DMS53 (cell line): Measurements from ENCODE around the gene OPCML.

Source experiments
- DNase-seq: peaks from one replicate; lab custom pipeline; 2025; lab: John Stamatoyannopoulos, UW

The OPCML gene

GRCh38 chr11:133503236-133503635, 29.1 kb downstream of the OPCML start:
- no peak for DNase-seq

DNA sequence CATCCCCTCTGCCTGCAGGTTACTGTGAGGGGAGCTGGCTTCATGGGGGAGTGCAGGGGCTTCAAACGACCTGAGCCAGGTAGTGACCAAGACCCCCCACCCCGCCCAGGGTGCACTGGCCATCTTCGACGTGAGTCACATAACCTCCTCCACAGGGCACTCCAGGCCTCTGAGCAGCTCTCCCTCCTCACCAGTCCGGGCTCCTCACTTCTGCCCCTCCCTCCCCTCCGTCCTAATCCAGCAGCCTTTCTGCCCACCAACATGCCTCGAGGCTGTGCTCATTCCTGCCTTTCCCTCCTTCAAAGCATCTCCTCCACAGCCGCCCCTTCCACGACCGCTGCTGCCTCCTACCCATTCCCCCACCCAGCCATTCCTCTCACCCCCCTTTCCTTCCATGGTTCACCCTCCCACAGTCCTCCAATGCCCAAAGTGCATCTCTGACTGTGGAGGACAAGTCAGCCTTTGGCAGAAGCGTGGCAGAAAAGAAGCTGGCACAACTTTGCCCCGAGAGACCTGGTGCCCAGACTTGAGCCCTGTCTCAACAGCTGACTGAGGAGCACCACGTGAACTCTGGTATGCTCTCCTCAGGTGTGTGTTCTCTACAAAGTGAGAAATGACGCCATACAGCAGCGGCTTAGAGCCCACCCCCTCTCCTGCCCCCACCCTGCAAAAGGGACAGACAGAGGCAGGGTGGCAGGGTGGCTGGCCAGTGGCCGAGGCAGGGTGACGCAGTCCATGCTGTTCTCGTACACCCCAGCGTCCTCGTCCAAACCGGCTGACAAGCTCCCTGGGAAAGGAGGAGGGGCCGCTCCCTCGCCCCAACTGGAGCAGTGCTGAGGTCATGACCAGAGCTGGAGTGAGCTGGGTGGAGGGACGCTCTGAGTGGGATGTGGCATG, 30.4 kb downstream of the OPCML start:
- no peak for DNase-seq

DNA sequence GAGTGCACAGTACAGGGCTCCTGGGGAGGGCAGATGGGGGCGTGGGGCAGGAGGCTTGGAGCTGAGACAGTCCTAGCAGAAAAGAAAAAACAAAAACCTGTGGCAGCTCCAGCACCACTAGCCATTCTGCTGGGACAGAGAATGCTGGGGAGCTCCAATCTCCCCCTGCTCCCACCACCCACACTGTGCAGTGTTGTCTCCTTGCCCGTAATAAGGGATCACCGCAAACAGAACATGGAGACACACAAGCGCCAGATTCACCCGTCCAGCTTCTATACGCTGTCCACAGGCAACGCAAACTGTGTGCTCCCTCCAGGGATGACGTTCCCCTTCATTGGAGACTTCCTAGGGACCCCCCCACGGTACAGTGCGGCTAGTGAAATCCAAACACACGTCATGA, 31.4 kb downstream of the OPCML start:
- DNase-seq: no peak

- no peak for DNase-seq
These were observed 31.9 kb downstream of the OPCML start for GRCh38 chr11:133500435-133500834.

DNA sequence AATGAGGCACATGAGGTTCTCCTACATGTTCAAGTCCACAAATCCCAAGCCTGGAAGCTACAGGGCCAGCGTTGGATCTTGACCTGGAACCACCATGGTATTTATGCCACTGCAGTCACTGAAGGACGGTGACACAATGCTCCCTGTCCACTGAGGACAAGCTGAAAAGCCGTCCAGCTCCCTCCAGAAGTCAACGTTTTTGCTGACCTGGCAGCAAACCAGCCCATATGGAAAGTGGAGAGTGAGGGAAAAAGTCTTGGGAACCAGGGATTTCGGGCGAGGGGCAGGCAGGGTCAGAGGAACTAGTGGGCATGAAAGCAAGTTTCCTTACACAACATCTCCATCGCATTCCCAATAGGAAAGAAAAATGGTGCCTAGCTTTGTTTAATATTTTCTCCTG, 33.3 kb downstream of the OPCML start:
- DNase-seq: no peak

DNA sequence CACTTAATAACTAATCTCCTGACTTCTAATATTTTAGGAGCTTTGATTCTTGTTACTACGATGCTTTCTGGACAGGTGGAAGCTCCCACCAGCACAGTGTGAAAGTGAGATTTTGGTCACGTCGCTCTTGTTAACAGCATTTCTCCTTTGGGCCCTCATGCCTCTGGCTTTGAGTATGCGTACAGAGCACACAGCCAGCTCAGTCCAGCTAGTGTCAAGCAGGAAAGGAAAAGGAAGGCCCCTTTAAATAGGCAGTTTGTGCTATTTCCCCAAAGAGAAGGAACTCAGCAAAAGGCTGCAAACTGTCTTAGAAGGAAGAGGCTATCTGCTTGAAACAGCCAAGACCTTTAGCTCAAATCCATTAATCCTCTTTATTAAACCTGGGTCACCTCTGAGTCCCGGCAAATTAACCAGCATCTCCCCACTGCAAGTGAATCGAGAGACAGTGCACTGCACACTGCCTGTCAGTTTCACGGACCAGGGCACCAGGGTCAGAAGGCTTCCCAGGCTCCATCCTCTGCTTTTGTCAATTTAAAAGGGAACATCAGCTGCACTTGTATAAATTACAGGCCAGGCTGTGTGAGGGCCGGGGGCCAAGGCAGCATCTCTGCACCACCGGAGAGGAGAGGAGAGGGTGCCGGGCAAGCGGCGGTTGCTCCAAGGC, 34.7 kb downstream of the OPCML start:
- no peak for DNase-seq

DNA sequence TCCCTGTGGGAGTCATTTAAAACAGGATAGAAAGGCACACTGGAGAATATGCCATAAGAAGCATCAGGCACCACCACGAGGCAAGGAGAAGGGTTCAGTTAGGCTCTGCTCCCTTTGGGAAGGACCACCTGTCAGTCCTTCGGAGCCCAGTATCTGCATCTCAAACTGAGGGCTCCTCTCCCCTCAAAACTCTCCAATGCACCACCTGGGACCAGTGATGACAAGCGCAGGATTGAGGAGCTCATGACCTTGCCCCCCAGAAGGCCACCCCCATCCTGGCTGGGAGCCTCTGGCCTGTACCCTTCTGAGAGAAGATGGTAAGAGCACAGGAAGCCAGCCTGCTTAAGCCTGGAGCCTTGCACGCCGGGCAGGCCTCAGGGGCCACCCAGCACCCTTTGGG, 39.4 kb downstream of the OPCML start:
- no peak for DNase-seq

- no peak for DNase-seq
These were observed 40.5 kb downstream of the OPCML start for GRCh38 chr11:133491680-133492383.

GRCh38 chr11:133480722-133481121, 51.6 kb downstream of the OPCML start:
- no peak for DNase-seq

- no peak for DNase-seq
These were observed 53.1 kb downstream of the OPCML start for GRCh38 chr11:133479209-133479608.

DNA sequence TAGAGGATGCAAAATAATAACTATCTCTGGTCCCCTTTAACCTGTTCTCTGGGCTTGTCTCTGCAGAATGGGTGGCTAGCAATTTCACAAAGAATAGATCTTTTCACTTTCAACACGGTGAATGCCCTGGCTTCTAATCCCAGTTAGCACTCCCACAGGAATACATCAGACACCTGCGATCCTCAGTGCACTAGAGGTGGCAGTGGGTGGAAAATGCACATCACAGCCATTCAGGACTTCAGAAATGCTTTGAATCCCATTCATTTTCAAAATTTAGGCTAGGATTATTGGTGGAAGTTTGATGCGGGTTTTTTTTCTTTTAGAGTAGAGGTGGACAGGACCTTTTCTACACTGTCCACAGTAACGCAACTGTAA, 55.1 kb downstream of the OPCML start:
- DNase-seq: no peak

DNA sequence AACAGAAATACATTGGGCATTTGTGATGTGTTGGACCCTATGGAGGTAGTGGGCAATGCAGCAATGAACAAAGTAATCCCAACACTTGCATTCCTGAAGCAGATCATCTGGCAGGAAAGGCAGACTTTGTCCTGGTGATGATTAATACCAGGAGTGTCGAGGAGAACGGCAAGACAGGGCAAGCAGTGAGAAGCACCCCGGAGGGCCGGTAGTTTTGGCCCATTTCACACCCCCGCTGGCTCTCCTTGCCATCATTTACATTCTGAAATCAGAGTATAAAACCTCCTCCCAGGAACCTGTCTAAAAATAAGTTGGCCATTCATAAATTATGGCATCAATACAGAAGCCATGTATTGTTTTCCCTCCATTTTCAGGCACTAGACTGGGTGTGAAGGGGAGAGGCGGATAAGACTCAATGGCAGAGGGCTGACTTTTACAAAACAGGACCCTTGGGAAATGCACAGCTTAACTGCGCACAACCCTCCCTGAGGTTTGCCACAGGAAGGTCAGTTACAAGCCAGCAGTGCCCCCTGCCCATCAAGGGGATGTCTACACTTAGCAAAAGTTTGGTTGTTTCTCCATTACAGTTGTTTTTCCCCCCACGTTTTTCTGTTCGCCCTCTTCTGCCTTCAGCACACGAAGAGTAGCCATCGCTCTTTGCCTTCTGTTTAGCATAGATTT, 55.6 kb downstream of the OPCML start:
- DNase-seq: no peak

DNA sequence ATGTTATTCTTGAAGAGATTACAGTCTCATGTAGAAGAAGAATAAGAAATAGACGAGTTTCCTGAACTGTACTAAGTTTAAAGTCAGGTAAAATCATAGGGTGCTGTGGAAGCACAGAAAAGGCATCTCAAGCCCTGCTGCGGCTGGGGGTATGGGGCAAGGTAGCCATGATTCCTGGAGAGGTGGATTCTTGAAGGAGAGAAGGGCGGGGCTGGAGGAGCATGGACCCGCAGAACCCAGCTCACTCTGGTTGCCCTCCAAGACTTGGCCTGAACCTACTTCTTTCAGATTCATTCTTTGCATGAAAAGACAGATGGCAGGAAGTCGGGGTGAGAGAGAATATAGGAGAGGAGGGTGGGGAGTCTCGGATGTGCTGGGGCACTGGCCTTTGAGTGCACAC, 57.8 kb downstream of the OPCML start:
- DNase-seq: no peak

- no peak for DNase-seq
These were observed 64.6 kb downstream of the OPCML start for GRCh38 chr11:133467686-133468085.

DNA sequence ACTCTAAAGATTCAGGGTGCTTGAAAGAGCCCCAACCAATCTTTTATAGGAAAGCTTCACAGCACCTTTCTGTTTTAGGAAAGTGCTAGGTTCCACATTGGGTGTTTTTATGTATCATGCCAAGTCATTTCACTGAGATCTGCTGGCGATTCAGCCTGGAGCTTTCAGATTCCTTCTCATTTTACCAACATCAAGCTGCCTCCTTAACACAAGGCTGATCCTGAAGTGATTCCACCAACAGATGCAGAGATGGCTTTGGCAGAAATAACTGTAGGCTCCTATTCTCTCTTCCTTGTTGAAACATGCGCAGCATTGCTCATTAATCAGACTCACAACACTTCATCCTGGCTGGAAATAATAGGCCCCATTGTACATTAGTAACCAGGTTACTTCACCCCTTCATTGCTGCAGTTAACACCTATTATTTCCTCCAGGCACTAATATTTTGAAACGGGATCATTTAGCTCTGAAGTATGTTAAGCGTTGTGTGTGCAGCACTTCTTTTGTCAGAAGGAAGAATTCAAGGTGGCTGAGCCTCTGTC, 89.0 kb downstream of the OPCML start:
- DNase-seq: no peak

- no peak for DNase-seq
These were observed 90.2 kb downstream of the OPCML start for GRCh38 chr11:133441964-133442660.

DNA sequence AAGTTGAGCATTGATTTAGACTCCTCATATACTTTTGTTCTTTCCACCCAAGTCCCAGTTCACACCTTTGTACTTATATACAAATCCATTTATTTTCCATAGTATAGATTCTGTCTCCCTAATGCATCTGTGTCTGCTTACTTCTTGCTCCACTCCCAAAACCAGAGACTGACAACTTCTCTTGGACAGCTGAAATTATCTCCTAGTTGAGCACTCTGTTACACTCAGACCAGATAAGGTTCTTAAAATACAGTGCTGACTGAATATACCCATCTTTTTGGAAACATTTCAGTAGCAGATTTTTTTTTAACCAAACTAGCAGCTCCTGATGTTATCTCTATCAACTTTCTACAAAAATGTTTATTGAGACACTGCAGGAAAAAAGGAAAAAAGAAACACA, 106.3 kb downstream of the OPCML start:
- no peak for DNase-seq

- DNase-seq: no peak
These were observed 107.1 kb downstream of the OPCML start for GRCh38 chr11:133425245-133425644.

GRCh38 chr11:133418218-133418617, 114.1 kb downstream of the OPCML start:
- no peak for DNase-seq

GRCh38 chr11:133414506-133414905, 117.8 kb downstream of the OPCML start:
- no peak for DNase-seq

DNA sequence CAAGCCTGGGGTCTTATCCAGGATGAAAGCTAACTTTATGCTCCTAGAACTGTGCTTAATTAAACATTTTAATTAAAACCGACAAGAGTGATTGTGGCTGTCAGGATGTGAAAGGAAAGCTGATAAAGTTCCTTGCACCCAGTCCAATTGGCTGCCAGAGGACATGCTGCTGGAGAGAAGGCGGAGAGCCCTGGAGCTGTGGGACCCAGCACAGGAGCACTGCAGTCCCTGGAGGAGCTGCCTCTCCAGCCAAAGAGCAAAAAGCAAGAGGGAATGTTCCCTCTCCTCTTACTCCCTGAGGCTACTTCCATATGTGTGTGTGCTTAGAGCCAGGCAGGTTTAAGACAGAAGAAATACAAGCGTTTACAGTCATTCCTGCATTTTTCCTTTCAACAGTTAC, 118.6 kb downstream of the OPCML start:
- no peak for DNase-seq
